ENCODE results near the gene POLR1G. TPM values are rescaled to one million over a fixed set of nuclear protein-coding genes. Genes with fewer than 3 reads are reported as not detected.
A peak's percentile ranks its signal among the peaks of the same experiment; 100 is the strongest.

The POLR1G gene
- total and polyA plus RNA-seq, 9 of the 15 experiments (the other 6 are each of a cell fraction or from before 2014, with no cell fraction given): 3.0 to 50.1 (median 27.4) TPM

GRCh38 chr19:45370410-45371204, 35.8 kb upstream of the POLR1G start, which contains the start of gene ERCC2 (continued):
- TF ChIP-seq RFX5 (IDR thresholded peaks at IDR 0.05; ENCODE audit: low read depth, low read length) (no peak), TBP (optimal IDR thresholded peaks at IDR 0.05; ENCODE audit: low read depth, low read length) (peak; percentile 43), RBBP5 (IDR thresholded peaks at IDR 0.05; ENCODE audit: borderline replicate concordance, insufficient read depth, low read length, poor library complexity, severe bottlenecking) (no peak), EP300 (IDR thresholded peaks at IDR 0.05; ENCODE audit: low read length) (no peak), SP2 (IDR thresholded peaks at IDR 0.05; ENCODE audit: extremely low read depth, low read depth, low read length, poor library complexity, severe bottlenecking) (peak; percentile 88), ZBTB49 (CRISPR knock-in tag; IDR thresholded peaks at IDR 0.05; ENCODE audit: borderline replicate concordance) (no peak), MLX (CRISPR knock-in tag; conservative IDR thresholded peaks at IDR 0.05) (no peak), IRF9 (tag; IDR thresholded peaks at IDR 0.05) (peak; percentile 34; the same call in 1 of the 2 replicates), FIP1L1 (IDR thresholded peaks at IDR 0.05; ENCODE audit: low read depth, low read length, poor library complexity, severe bottlenecking) (no peak), ZNF561 (CRISPR knock-in tag; conservative IDR thresholded peaks at IDR 0.05) (no peak), ZNF146 (CRISPR knock-in tag; IDR thresholded peaks at IDR 0.05; ENCODE audit: unreplicated experiment) (no peak), BACH1 (tag; IDR thresholded peaks at IDR 0.05) (no peak), HDAC3 (IDR thresholded peaks at IDR 0.05; ENCODE audit: borderline replicate concordance, partially characterized antibody) (no peak), CXXC5 (CRISPR knock-in tag; IDR thresholded peaks at IDR 0.05) (peak; percentile 61), SIN3A (IDR thresholded peaks at IDR 0.05; ENCODE audit: borderline replicate concordance in 2 of 2, control insufficient read depth in 1 of 2, low read depth in 2 of 2, low read length in 2 of 2) (no peak), GTF2A2 (tag; IDR thresholded peaks at IDR 0.05) (no peak), NFATC3 (IDR thresholded peaks at IDR 0.05) (peak; percentile 30; the same call in 1 of the 2 replicates), HLTF (IDR thresholded peaks at IDR 0.05) (peak; percentile 75; the same call in 1 of the 2 replicates), THRAP3 (IDR thresholded peaks at IDR 0.05; ENCODE audit: borderline replicate concordance) (no peak)

Data from K562 (cell line).